GM18909 (cell line): ENCODE data around the gene NAA25.
"Not testable (repeated sequence)": the region's sequence is repeated elsewhere in the genome, so short reads cannot be mapped to it uniquely, and the experiment has no call there.

Source experiments
- ATAC-seq: cut with Tn5 transposase; IDR thresholded peaks from one replicate; pipeline ENCODE4 v1.9.1; 2021; ENCODE audit warnings: mild to moderate bottlenecking; ENCODE audit not compliant: unreplicated experiment, poor library complexity

Gene NAA25

DNA sequence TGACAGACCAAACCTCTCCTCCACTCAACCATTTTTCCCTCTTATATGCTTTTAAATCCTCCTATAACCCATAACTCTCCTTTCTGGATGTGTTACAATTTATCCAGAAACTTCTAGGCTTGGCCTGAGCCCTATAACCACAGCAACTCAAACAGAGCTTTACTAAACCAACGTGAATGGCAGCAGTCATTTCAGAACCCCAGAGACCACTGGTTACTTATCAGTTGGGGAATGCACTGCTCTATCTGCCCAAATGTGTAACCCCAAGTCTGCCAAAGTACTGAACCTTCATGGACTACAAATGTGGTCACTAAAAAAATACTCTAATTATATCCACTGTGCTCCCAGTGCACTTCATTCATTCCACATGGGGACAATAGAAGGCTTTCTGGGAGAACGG is 42.0 kb downstream of the NAA25 start:
- ATAC-seq, result no peak

DNA sequence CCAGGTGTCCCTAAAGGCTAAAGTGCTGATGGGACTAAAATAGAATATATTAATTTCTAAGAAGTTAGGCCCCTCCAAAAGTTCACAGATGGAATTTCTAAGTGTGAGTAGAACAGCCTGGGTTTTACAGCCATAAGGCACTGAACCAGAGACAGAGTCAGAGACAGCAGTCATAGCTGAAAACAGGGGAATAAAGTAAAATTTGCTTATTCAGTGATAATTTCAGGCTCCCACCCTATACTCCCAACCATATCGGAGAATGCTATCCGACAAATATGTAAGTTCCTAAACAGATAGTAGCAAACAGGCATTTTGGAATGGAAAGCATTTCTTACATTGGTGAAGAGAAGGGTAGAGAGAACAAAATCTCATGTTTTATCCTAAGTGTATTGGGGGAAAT is 45.3 kb downstream of the NAA25 start:
- ATAC-seq, result no peak

DNA sequence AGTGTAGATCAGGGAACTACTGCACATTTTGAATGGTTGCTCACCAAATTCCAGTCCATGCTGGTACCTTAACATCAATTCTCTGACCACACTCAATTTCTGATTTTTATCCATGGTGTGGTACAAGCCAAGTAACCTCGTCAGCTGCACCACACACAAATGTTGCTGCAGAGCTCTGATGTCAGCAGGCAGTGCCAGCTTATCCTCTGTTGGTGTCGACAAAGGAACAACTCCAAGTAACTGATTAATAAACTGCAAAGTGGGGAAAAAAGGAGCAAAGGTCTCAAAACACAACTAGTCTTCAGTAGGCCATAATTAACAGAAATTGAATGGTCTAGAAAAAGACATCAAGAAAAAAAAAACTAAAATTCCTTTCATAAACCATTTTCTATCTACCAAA is 47.4 kb downstream of the NAA25 start:
- ATAC-seq, result no peak

DNA sequence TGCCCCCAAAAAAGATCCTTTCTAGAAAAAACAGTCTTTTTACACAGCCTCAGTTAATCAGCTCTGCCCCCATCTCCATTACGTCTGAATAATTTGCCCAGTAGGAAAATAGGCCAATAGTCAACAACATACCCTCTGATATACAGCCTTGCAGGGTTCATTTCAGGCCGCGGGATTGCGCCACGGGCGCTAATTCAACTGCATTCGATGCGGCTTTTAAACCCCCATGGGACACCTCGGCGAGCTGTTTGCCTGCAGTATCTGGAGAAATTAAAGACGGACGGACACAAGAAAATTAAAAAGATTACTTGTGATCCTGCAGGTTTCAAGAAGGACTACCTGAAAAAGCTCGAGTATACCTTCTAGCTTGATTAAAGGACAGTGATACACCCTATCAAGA is 59.2 kb downstream of the NAA25 start:
- no peak for ATAC-seq

DNA sequence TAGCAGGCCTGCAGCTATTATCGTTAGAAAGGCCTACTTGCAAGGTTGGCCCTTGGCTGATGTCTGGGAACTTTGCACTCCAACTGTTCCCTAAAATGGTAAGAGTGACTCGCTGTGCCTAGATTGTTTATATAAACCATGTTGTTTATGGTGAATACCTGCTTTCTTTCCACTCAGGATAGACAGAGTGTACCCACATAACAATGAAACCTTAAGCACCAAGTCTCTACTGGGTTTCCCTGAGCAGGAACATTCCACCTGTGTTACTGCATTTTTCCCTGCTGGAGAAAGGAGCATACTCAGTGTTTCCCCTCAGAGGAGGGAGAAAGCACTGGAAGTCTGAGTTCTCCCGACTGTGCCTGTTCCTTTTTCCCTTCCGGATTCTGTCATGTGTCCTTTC is 62.6 kb downstream of the NAA25 start:
- no peak for ATAC-seq

DNA sequence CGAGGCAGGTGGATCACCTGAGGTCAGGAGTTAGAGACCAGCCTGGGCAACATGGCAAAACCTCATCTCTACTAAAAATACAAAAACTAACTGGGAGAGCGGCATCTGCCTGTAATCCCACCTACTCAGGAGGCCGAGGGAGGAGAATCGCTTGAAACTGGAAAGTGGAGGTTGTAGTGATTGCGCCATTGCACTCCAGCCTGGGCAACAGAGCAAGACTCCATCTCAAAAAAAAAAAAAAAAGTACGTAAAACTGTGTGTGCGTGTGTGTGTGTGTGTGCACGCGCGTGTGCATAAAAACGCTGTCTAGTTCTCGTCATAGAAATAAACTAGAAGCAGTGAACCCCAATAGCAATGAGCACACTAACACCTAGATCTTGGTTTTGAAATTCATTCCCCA is 72.0 kb downstream of the NAA25 start:
- not testable (repeated sequence) for ATAC-seq

DNA sequence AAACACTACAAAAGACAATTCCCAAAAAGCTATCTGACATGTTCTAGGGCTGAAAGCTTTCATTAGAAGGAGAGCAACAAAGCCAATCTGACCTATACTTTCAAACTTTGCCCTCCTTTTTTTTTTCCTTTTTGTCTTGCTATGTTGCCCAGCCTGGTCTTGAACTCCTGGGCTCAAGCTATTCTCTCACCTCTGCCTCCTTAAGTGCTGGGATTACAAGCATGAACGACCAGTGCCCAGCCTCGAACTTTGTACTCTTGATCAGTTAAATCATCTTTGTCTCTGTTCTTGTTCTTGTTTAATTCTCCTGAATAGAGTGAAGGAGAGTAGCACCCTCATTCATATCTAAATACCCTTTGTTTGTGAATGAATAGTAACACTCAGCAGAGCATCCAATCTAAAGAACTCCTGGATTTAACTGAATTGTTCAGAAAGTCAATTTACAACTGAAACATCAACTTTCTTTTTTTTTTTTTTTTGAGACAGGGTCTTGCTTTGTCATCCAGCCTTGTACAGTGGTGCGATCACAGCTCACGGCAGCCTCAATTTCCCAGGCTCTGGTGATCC is 73.3 kb downstream of the NAA25 start:
- no peak for ATAC-seq

DNA sequence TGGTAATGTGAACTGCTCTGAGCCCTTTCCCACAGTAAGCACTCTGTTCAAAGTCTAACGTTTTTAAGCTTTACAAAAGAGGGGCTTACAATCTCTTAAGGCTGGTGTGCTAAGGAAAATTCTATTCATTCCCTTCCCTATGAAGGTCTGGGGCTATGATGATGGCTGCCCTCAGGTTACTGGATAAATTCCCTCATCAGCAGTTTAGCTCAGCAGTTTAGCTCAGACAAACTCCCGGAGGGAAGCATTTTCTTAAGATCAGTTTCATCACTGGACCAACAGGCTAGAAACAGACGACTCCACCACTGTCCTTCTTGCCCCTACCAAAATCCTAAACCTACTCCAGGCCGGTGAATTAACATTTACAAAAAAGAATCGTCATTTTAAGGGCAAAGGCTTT is 76.3 kb downstream of the NAA25 start:
- ATAC-seq, result no peak

DNA sequence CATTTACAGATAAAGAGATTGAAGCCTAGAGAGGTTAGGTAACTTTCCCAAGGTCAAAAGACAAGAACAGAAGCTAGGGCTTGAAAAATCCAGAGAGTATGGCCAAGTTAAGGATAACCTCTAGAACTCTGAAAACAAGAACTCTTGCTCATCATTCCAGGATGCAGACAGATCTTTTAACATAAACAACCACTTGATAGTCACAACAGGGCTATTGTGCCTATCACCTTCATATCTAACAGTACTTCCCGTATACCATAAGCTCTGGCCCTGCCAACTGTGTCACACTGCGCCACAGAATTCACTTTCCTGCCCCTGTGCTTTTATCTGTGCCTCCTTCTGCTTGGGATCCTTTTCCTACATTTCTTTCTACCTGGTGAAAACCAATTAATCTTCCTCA is 77.1 kb downstream of the NAA25 start:
- ATAC-seq, result no peak

DNA sequence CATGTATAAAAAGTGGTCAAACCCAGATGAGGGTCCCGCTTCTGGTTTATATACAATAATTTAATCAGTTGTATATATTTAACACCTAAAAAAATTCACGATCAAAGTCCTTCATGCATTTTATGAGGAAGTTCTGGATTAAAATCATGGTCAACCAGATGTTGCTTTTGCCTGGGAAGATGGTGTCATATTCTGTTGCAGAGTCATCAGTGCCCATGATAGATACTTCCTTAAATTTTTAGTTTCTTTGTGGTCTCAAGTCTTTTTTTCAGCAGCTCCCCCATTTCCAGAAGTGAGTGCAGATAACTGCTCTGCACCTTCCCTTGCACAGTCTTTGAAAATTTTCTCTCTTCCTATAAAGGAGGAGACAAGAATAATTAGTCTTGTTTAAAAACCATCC is 79.3 kb downstream of the NAA25 start:
- no peak for ATAC-seq

DNA sequence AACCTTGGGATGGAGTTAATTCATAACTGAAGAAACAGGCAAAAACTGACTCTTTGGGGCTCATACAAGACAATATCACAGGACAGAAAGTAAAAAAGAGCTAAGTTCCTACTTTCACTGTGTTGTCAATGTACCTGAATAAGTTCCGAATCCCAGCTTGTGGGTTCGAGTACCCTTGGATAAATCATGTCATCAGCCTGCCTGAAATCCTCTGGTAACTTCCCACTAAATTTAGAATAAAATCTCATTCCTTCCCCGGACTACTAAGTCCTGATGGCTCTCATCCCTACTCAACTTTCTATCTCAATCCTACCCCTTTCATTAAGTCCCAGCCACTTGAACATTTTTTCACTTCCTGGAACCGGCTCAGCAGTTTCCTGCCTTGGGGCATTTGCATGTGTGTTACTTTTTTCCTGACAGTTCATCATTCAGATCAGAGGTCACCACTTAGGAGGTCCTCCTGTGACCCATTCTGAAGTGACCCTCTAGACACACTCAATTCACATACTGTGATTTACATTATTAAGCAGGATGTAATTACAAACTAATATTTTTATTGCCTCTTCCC is 82.7 kb downstream of the NAA25 start:
- ATAC-seq, result no peak

DNA sequence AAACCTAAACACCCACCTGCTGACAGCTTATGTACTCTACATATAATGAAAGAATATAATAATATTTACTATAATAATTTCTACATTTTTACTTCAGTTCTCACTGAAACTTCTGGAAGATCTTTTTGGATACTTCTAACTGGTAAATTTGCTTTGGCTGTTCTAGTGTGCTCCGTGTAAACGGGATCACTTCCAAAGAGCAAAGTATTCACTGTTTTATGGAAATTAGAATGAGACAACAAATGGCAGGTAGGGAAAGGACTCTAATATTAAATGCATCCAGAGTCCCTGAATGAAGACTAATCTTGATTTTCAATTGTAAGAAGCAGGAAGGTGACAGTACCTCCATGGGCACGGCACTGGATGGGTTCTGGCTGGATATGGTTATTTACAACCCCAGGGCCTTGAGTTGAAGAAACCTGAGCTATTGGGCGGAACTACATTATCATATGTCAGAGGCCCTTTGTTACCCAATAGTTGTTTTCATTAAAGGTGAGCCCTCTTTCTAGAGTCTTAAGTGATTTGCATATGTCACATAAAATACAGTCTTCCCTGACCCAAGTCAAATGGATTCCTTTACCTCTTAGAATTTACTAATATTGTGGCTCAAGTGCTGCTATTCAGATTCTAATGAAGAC is 84.7 kb downstream of the NAA25 start:
- ATAC-seq, result no peak

DNA sequence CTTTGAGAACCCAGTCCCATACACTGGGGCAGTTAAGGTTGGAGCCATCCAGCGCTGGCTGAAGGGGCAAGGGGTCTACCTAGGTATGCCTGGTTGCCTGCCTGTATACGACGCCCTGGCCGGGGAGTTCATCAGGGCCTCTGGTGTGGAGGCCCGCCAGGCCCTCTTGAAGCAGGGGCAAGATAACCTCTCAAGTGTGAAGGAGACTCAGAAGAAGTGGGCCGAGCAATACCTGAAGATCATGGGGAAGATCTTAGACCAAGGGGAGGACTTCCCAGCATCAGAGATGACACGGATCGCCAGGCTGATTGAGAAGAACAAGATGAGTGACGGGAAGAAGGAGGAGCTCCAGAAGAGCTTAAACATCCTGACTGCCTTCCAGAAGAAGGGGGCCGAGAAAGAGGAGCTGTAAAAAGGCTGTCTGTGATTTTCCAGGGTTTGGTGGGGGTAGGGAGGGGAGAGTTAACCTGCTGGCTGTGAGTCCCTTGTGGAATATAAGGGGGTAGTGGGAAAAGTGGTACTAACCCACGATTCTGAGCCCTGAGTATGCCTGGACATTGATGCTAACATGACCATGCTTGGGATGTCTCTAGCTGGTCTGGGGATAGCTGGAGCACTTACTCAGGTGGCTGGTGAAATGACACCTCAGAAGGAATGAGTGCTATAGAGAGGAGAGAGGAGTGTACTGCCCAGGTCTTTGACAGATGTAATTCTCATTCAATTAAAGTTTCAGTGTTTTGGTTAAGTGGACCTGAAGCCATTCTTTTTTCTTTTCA is 86.2 kb downstream of the NAA25 start:
- ATAC-seq, result no peak

DNA sequence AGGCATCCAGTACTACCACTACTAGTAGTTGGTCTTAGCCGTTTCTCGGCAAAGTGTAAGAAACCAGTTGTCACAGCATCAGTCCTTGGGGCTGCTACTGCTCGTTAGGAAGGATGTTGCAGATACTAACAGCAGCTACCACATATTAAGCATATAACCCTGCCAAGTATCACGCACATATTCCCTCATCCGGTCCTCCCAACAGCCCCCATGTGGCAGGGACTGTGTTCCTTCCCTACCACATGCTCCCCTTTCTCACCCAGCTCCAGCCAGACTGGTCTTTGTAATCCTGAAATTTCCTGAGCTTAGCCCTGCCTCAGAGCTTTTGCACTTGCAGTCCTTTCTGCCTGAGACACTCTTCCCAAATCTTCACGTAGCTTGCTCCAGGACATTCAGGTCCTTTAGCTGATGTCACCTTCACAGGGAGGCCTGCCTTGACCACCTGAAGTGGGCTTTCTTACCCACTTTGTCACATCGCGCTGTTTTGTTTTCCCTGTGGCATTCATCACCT is 87.6 kb downstream of the NAA25 start:
- no peak for ATAC-seq

DNA sequence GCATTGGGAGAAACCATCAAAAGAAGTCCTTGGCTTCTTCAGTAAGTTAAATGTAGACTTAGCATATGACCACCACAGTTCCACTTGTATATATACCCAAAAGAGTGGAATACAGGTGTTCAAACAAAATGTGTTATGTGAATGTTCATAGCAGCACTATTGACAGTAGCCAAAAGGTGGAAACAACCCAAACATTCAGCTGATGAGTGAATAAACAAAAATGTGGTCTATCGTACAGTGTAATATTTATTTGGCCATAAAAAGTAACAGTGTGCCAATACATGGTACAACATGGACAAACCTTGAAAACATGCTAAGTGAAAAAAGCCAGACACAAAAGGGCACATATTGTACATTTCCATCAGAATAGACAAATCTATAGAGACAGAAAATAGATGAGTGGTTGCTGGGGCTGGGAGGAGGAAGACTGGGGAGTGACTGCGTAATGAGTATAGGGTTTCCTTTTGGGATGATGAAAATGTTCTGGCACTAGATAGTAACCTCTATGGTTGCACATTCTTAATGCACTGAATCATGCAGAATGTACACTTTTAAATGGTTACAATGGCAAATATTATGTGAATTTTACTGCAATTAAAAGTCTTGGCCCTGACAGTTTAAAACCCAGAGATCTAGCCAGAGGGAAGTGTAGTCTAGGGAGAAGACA is 89.9 kb downstream of the NAA25 start:
- ATAC-seq, result no peak

DNA sequence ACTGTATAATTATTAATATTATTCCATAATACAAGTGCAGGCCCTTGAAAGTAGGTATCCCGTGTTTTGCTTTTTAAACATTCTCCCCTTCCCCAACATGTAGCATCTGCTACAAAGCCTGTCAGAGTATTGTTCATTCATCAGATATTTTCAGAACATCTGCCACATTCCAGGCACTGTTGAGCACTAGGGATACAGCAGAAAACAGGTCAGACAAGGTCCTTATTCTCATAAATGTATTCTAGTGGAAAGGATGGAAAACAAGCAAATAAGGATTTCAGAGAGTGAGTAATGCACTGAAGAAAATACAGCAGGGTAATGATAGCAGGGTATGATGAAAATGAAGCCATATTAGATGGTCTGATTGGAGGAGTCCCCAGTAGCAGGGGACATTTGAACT is 91.5 kb downstream of the NAA25 start:
- ATAC-seq, result no peak

DNA sequence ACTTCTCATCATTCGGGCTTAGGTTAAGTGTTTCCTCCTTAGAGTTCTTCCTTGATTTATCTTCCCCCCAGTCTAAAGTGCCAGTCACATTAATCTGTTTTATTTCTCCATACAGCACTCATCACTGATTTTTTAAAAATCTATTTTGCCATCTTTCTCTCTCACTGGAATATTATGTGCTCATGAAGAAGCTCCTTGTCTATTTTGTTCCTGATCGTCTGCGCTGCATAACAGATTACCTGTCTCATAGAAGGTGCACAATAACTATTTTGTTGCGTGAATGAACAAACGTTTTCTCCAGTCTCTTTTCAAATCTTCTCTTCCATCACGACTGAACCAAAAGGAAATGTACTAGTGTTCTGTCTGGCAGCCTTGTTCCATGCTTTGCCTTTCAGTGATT is 92.6 kb downstream of the NAA25 start:
- no peak for ATAC-seq

DNA sequence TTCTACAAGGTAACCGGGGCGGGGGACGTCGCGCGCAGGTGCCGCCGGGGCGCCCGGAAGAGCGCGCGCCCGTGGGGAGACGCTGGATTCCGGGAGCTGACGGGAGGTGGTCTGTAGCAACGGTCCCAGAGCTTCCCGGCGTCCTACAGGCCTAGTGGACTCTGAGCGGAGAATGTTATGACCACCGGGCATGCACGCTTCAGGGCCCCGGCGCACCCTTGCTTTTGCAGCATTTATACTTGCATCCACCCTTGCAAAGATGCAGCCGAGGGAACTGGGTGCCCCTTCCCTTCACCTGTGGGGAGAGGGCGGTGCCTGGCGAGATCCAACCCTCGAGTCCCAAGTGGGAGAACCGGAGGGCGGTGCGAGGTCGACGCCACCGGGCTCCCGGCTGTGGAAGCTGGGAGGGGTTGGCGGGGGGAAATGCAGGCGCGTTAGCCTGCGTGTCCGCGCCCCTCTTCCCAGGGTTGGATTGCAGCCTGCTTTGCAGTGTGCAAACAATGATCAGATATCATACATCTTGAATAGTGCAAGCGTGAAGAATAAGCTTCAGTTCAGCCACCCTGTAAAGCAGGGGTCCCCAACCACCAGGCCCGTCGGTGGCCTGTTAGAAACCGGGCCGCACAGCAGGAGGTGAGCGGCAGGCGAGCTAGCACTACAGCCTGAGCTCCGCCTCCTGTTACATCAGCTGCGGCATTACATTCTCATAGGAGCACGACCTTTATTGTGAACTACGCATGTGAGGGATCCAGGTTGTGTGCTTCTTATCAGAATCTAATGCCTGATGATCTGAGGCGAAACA is 94.8 kb downstream of the NAA25 start:
- ATAC-seq, result peak; percentile 31

DNA sequence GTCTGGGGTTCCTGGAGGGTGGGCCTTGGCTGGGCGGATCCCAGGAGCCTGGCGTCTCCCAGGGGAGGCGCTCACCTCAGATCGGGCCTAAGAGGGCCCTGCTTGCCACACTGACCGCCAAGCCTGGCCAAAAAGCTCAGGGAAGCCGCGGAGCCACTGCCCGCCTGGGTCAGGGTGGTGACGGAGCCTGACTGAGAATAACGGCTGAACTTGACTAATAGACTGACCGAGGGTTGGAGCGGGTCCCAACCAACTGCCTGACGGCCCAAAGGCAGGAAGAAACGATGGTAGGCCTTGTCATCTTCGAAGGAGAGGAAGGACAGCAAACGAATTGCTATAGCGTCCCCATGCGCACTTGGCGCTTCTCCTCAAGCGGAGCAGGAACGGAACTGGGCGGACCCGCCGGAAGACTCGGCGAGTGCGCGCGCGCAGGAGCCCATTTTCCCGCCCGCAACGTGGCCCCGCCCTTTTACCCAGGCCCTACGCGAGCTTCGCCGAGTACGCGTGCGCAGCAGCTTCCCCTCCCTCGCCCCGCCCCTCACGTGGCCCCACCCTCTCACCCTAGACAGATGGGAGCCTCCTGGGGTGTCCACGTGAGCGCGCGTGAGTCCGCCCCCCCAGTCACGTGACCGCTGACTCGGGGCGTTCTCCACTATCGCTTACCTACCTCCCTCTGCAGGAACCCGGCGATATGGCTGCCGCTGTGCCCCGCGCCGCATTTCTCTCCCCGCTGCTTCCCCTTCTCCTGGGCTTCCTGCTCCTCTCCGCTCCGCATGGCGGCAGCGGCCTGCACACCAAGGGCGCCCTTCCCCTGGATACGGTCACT is 95.6 kb downstream of the NAA25 start, which contains the start of the genes ERP29 and TMEM116:
TSS of gene ERP29 (plus strand) at position 652 of the 826 bp plus-strand sequence. CDS start at position 692, 40 bp downstream.
TSS of gene TMEM116 (minus strand) at position 391 of the 826 bp plus-strand sequence. CDS start 7,895 bp downstream, outside the sequence.
- peak; percentile 76 for ATAC-seq
